HG03558 (cell line): ENCODE results near the gene GALR2.

Experiments
- ATAC-seq: cut with Tn5 transposase; IDR thresholded peaks from one replicate; pipeline ENCODE4 v1.9.1; 2021; ENCODE audit warnings: moderate number of reproducible peaks; ENCODE audit not compliant: unreplicated experiment; ENCODE audit errors: extremely low read depth

GALR2 gene

GRCh38 chr17:76091526-76092286, 17.1 kb downstream of the GALR2 start:
- ATAC-seq: no peak

- ATAC-seq: no peak
Observed at GRCh38 chr17:76092526-76093413, 18.2 kb downstream of the GALR2 start.

GRCh38 chr17:76094046-76094445, 19.5 kb downstream of the GALR2 start:
- no peak for ATAC-seq

GRCh38 chr17:76095943-76096342, 21.4 kb downstream of the GALR2 start:
- ATAC-seq: no peak

- no peak for ATAC-seq
Observed at GRCh38 chr17:76097716-76098295, 23.2 kb downstream of the GALR2 start.

GRCh38 chr17:76102944-76103273, 28.3 kb downstream of the GALR2 start:
- no peak for ATAC-seq

- peak; percentile 74 for ATAC-seq
Observed at GRCh38 chr17:76103274-76104139, 28.9 kb downstream of the GALR2 start, which contains the start of gene EXOC7. Gene EXOC7 (minus strand): TSS chr17:76103787. CDS start chr17:76103692, 95 bp downstream.

- ATAC-seq: no peak
Observed at GRCh38 chr17:76104140-76104895, 29.7 kb downstream of the GALR2 start.

- no peak for ATAC-seq
Observed at GRCh38 chr17:76104896-76105231, 30.3 kb downstream of the GALR2 start.

GRCh38 chr17:76106703-76107102, 32.1 kb downstream of the GALR2 start:
- no peak for ATAC-seq

GRCh38 chr17:76107509-76107908, 32.9 kb downstream of the GALR2 start:
- no peak for ATAC-seq

- no peak for ATAC-seq
Observed at GRCh38 chr17:76111956-76112355, 37.4 kb downstream of the GALR2 start.

GRCh38 chr17:76115138-76115754, 40.7 kb downstream of the GALR2 start:
- ATAC-seq: no peak

- ATAC-seq: no peak
Observed at GRCh38 chr17:76119409-76120371, 45.1 kb downstream of the GALR2 start.

- ATAC-seq: no peak
Observed at GRCh38 chr17:76120658-76121008, 46.1 kb downstream of the GALR2 start.

GRCh38 chr17:76121932-76122430, 47.4 kb downstream of the GALR2 start:
- ATAC-seq: no peak

GRCh38 chr17:76122431-76123190, 48.0 kb downstream of the GALR2 start:
- ATAC-seq: no peak
